M059J (cell line): Measurements from ENCODE around the gene POMGNT2. TPM values are rescaled to one million over a fixed set of nuclear protein-coding genes. Genes with fewer than 3 reads are reported as not detected.

Experiments used
- DNase-seq: peaks from one replicate; pipeline ENCODE4 v3.0.0-alpha.2; 2012; ENCODE audit warnings: low read depth
- total RNA-seq: library from RNA; depleted of rRNA; stranded (reverse); fragments of >200 nt; shearing (Covaris generic); gene quantifications from 2 replicates; pipeline ENCODE4 v1.2.3, GENCODE V29; 2014; rRNA removed

POMGNT2 gene
- total RNA-seq, result 17.1 and 24.4 TPM in 2 replicates

- peak; percentile 79 for DNase-seq
Observed at GRCh38 chr3:43105596-43106292, at the start of gene POMGNT2. TSS of gene POMGNT2 (minus strand) at chr3:43106079. CDS start at chr3:43081431, 24,648 bp downstream.

GRCh38 chr3:43154980-43155379 lies 49.1 kb upstream of the POMGNT2 start:
- DNase-seq, result no peak

GRCh38 chr3:43153216-43154083 lies 47.6 kb upstream of the POMGNT2 start:
- peak; percentile 50 for DNase-seq

GRCh38 chr3:43152649-43153048 lies 46.8 kb upstream of the POMGNT2 start:
- no peak for DNase-seq

GRCh38 chr3:43148033-43148432 lies 42.2 kb upstream of the POMGNT2 start:
- no peak for DNase-seq

- no peak for DNase-seq
Observed at GRCh38 chr3:43146599-43146998, 40.7 kb upstream of the POMGNT2 start.

- DNase-seq, result peak; percentile 64
Observed at GRCh38 chr3:43144761-43145490, 39.0 kb upstream of the POMGNT2 start.

GRCh38 chr3:43142472-43142871 lies 36.6 kb upstream of the POMGNT2 start:
- no peak for DNase-seq

- no peak for DNase-seq
Observed at GRCh38 chr3:43138488-43139231, 32.8 kb upstream of the POMGNT2 start.

- no peak for DNase-seq
Observed at GRCh38 chr3:43132870-43133636, 27.2 kb upstream of the POMGNT2 start.

- DNase-seq, result no peak
Observed at GRCh38 chr3:43132193-43132592, 26.3 kb upstream of the POMGNT2 start.

GRCh38 chr3:43128464-43128863 lies 22.6 kb upstream of the POMGNT2 start:
- no peak for DNase-seq

- no peak for DNase-seq
Observed at GRCh38 chr3:43126536-43126935, 20.7 kb upstream of the POMGNT2 start.

- no peak for DNase-seq
Observed at GRCh38 chr3:43123895-43124294, 18.0 kb upstream of the POMGNT2 start.

GRCh38 chr3:43120937-43121336 lies 15.1 kb upstream of the POMGNT2 start:
- DNase-seq, result no peak

- DNase-seq, result no peak
Observed at GRCh38 chr3:43117257-43117656, 11.4 kb upstream of the POMGNT2 start.

- DNase-seq, result no peak
Observed at GRCh38 chr3:43113671-43114070, 7.8 kb upstream of the POMGNT2 start.

GRCh38 chr3:43106293-43106628 lies 382 bp upstream of the POMGNT2 start:
- peak; percentile 9 for DNase-seq

GRCh38 chr3:43104660-43105595 lies 951 bp downstream of the POMGNT2 start:
- no peak for DNase-seq

- DNase-seq, result no peak
Observed at GRCh38 chr3:43104039-43104438, 1.8 kb downstream of the POMGNT2 start.
